CD4-positive, alpha-beta T cell treated with Interferon alpha-2 for 1 hour (primary cell): Measurements from ENCODE around the gene HPCAL4.

ENCODE experiments used
- DNase-seq, 2 donors: peaks; one replicate each; pipeline ENCODE4 v3.0.0-alpha.2; 2020 to 2022

The HPCAL4 gene

GRCh38 chr1:39673215-39673614, 18.0 kb downstream of the HPCAL4 start:
- no peak for DNase-seq

- DNase-seq = peak; percentile 8 to 50
These were observed 18.7 kb downstream of the HPCAL4 start for GRCh38 chr1:39672551-39672947.

GRCh38 chr1:39671793-39672550, 19.3 kb downstream of the HPCAL4 start, which contains the start of gene NT5C1A:
Gene NT5C1A (minus strand): TSS chr1:39672107. CDS start chr1:39672038, 69 bp downstream.
- DNase-seq = peak in 1 of 2 donors; percentile 5

GRCh38 chr1:39671433-39671792, 19.8 kb downstream of the HPCAL4 start:
- no peak for DNase-seq

GRCh38 chr1:39670689-39671088, 20.5 kb downstream of the HPCAL4 start:
- DNase-seq = no peak

- no peak for DNase-seq
These were observed 22.3 kb downstream of the HPCAL4 start for GRCh38 chr1:39668894-39669293.

- DNase-seq = no peak
These were observed 23.1 kb downstream of the HPCAL4 start for GRCh38 chr1:39668111-39668510.

GRCh38 chr1:39666772-39667171, 24.5 kb downstream of the HPCAL4 start:
- no peak for DNase-seq

GRCh38 chr1:39663559-39663958, 27.7 kb downstream of the HPCAL4 start:
- DNase-seq = no peak

GRCh38 chr1:39662861-39663260, 28.4 kb downstream of the HPCAL4 start:
- DNase-seq = no peak

- no peak for DNase-seq
These were observed 31.7 kb downstream of the HPCAL4 start for GRCh38 chr1:39659538-39659937.

GRCh38 chr1:39659110-39659509, 32.1 kb downstream of the HPCAL4 start:
- no peak for DNase-seq

GRCh38 chr1:39657923-39658485, 33.2 kb downstream of the HPCAL4 start:
- peak; percentile 59 to 69 for DNase-seq

- DNase-seq = no peak
These were observed 33.8 kb downstream of the HPCAL4 start for GRCh38 chr1:39657402-39657801.

- no peak for DNase-seq
These were observed 34.8 kb downstream of the HPCAL4 start for GRCh38 chr1:39656391-39656790.

- no peak for DNase-seq
These were observed 35.5 kb downstream of the HPCAL4 start for GRCh38 chr1:39655578-39656268.

GRCh38 chr1:39654291-39654690, 36.9 kb downstream of the HPCAL4 start:
- no peak for DNase-seq

- DNase-seq = peak; percentile 69 to 75
These were observed 37.6 kb downstream of the HPCAL4 start for GRCh38 chr1:39653546-39654031.

GRCh38 chr1:39652554-39652953, 38.7 kb downstream of the HPCAL4 start:
- DNase-seq = no peak

- DNase-seq = no peak
These were observed 39.1 kb downstream of the HPCAL4 start for GRCh38 chr1:39652105-39652504.

- no peak for DNase-seq
These were observed 40.8 kb downstream of the HPCAL4 start for GRCh38 chr1:39650431-39650830.

- DNase-seq = no peak
These were observed 41.5 kb downstream of the HPCAL4 start for GRCh38 chr1:39649636-39650185.

- no peak for DNase-seq
These were observed 42.7 kb downstream of the HPCAL4 start for GRCh38 chr1:39648496-39648895.

- no peak for DNase-seq
These were observed 44.0 kb downstream of the HPCAL4 start for GRCh38 chr1:39647247-39647646.
